Loucy (cell line): ENCODE measurements around the gene PAPOLG.

ENCODE experiments used
- H2AFZ ChIP-seq: fragments of 200-600 bp; sonication (generic); 2 replicates; pipeline ENCODE4 v1.6.0; 2016; ENCODE audit warnings: antibody characterized with exemption, mild to moderate bottlenecking, low read length, moderate library complexity
- H3F3A ChIP-seq: fragments of 200-600 bp; 2 replicates; pipeline ENCODE4 v1.6.0; 2016; ENCODE audit warnings: antibody characterized with exemption, low read depth, mild to moderate bottlenecking
- H3K27me3 ChIP-seq: fragments of 200-600 bp; sonication (generic); 2 replicates; pipeline ENCODE4 v1.6.1; 2014; ENCODE audit warnings: low read length, mild to moderate bottlenecking; ENCODE audit not compliant: insufficient read depth, poor library complexity, severe bottlenecking
- H3K36me3 ChIP-seq: fragments of 200-600 bp; sonication (generic); 2 replicates; pipeline ENCODE4 v1.6.1; 2016; ENCODE audit warnings: low read length; ENCODE audit not compliant: insufficient read depth
- H3K4me1 ChIP-seq: fragments of 200-600 bp; sonication (generic); 2 replicates; pipeline ENCODE4 v1.5.1; 2014; ENCODE audit warnings: low read length, mild to moderate bottlenecking; ENCODE audit not compliant: insufficient read depth, poor library complexity, severe bottlenecking
- H3K4me2 ChIP-seq: fragments of 200-600 bp; sonication (generic); 2 replicates; pipeline ENCODE4 v1.6.0; 2014; ENCODE audit warnings: antibody characterized with exemption, low read length, low read depth, mild to moderate bottlenecking; ENCODE audit not compliant: poor library complexity, severe bottlenecking
- H3K4me3 ChIP-seq: fragments of 200-600 bp; sonication (generic); 2 replicates; pipeline ENCODE4 v1.5.1; 2014; ENCODE audit warnings: low read length, mild to moderate bottlenecking, mixed read lengths; ENCODE audit not compliant: poor library complexity, severe bottlenecking
- H3K79me2 ChIP-seq: fragments of 200-600 bp; sonication (generic); 2 replicates; pipeline ENCODE4 v1.6.1; 2014; ENCODE audit warnings: low read length; ENCODE audit not compliant: insufficient read depth
- H3K9ac ChIP-seq: fragments of 200-600 bp; sonication (generic); 2 replicates; pipeline ENCODE4 v1.6.0; 2014; ENCODE audit warnings: mild to moderate bottlenecking, low read depth, low read length, moderate library complexity; ENCODE audit not compliant: poor library complexity, severe bottlenecking
- H3K9me2 ChIP-seq: fragments of 200-600 bp; sonication (generic); replicated peaks from 2 replicates; pipeline ENCODE4 v1.6.1; 2016; ENCODE audit warnings: low read depth, low read length, mixed read lengths
- H3K9me3 ChIP-seq: fragments of 200-600 bp; sonication (generic); 2 replicates; pipeline ENCODE4 v1.6.1; 2014; ENCODE audit warnings: mild to moderate bottlenecking, antibody characterized with exemption, low read length, low read depth; ENCODE audit not compliant: insufficient read depth
- H4K20me1 ChIP-seq: fragments of 200-600 bp; sonication (generic); 2 replicates; pipeline ENCODE4 v1.6.0; 2014; ENCODE audit warnings: antibody characterized with exemption, low read length, mild to moderate bottlenecking; ENCODE audit not compliant: insufficient read depth, poor library complexity, severe bottlenecking
- CTCF ChIP-seq: fragments of 200-600 bp; sonication (generic); conservative IDR thresholded peaks from 2 replicates; pipeline ENCODE4 v1.5.1; 2014; ENCODE audit warnings: mild to moderate bottlenecking, antibody characterized with exemption, low read length
- EZH2phosphoT487 ChIP-seq: fragments of 200-600 bp; IDR thresholded peaks from 2 replicates; pipeline ENCODE4 v1.6.1; 2018; ENCODE audit warnings: antibody characterized with exemption, mild to moderate bottlenecking, moderate library complexity, borderline replicate concordance

PAPOLG gene

GRCh38 chr2:60796573-60797509 is 40.8 kb downstream of the PAPOLG start:
- Histone ChIP-seq H3K79me2 (no peaks in the 10 kb centered on the region), H3F3A (no peaks in the 10 kb centered on the region; the same call in 1 of the 2 replicates), H3K4me3 (no peak overlapping the region), H3K36me3 (peaks cover 77% of the 10 kb centered on the region), H4K20me1 (no peaks in the 10 kb centered on the region), H2AFZ (no peak overlapping the region), H3K4me1 (peaks cover 8% of the 10 kb centered on the region), H3K9me3 (no peaks in the 10 kb centered on the region), H3K27me3 (no peaks in the 10 kb centered on the region), H3K9me2 (no peaks in the 10 kb centered on the region), H3K4me2 (no peak overlapping the region), H3K9ac (peak overlapping the region; percentile 25)
- TF ChIP-seq CTCF (no peak), EZH2phosphoT487 (no peak)

- no peak for TF ChIP-seq CTCF
- TF ChIP-seq EZH2phosphoT487: no peak
- H3K4me2 ChIP-seq: no peak overlapping the region
- no peaks in the 10 kb centered on the region for H3K9me3 ChIP-seq
- H3K9me2 ChIP-seq: no peaks in the 10 kb centered on the region
- no peak overlapping the region for H2AFZ ChIP-seq
- no peak overlapping the region for H3K9ac ChIP-seq
- H3K27me3 ChIP-seq: no peaks in the 10 kb centered on the region
- peaks cover 26% of the 10 kb centered on the region for H3K4me1 ChIP-seq
- no peaks in the 10 kb centered on the region for H4K20me1 ChIP-seq
- H3K36me3 ChIP-seq: peaks cover 17% of the 10 kb centered on the region; the same call in 1 of the 2 replicates
- no peaks in the 10 kb centered on the region for H3F3A ChIP-seq
- no peak overlapping the region for H3K4me3 ChIP-seq
- H3K79me2 ChIP-seq: no peaks in the 10 kb centered on the region
Observed at GRCh38 chr2:60804473-60804872, 48.4 kb downstream of the PAPOLG start.

DNA sequence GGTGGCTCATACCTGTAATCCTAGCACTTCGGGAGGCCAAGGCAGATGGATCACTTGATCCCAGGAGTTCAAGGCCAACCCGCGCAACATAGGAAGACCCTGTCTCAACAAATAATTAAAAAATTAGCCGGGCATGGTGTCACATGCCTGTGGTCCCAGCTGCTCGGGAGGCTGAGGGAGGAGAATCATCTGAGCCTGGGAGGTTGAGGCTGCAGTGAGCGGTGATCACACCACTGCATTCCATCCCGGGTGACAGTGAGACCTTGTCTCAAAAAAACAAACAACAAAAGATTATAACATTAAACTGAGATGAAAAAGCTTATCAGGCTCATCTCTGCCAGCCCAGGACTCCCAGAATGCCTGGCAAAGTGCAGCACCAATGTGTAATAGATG is 50.5 kb downstream of the PAPOLG start:
- TF ChIP-seq CTCF (no peak), EZH2phosphoT487 (no peak)
- Histone ChIP-seq H3K9me2 (no peaks in the 10 kb centered on the region), H3K36me3 (peaks cover 7% of the 10 kb centered on the region; the same call in 1 of the 2 replicates), H3K27me3 (no peaks in the 10 kb centered on the region), H3K4me3 (peak overlapping the region; percentile 63), H3K79me2 (no peaks in the 10 kb centered on the region), H3K4me2 (peak overlapping the region; percentile 72), H2AFZ (peak overlapping the region; percentile 81), H3K9ac (peak overlapping the region; percentile 47), H3K4me1 (peaks cover 26% of the 10 kb centered on the region), H3F3A (no peaks in the 10 kb centered on the region), H4K20me1 (no peaks in the 10 kb centered on the region), H3K9me3 (no peaks in the 10 kb centered on the region)
